Measurements from ENCODE around the gene LRRC45.

DNA sequence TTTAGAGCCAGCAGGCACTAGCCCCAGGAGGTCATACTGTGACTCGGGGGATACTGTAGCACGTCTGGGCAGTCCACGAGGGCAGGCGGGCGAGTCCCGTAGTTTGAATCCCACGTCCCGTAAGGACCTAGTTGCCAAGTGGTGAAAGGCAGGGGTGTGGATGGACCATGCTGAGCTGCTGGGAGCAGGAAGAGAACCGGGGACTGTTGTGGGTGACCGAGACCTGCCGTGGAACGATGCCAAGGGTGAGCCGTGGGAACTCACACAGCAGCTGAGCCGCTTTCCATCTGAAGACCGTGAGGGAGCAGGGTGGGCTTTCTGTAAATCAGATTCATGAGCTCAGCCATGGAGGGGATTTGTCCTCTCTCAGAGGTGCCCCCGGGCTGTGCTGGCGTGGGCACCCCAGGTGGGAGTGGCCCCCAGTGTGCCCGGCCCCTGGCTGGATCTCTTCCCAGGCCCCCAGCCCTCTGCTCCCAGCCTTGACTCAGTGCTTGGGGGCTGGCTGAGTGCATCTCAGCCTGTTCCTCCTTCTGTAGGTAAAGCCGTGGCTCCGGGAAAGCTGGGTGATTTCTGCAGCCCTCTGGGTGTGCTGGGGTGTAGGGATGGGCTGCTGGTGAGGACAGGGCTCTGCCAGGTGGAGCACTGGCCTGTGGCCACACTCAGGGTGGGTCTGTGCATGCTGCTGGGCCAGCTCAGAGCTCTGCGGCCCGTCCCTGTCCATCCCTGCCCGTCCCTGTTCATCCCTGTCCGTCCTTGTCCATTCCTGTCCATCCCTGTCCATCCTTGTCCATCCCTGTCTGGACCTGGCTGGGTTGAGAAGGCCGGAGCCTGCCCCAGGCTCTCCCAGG is 32.0 kb upstream of the LRRC45 start:
- TF ChIP-seq, protein P1, sequence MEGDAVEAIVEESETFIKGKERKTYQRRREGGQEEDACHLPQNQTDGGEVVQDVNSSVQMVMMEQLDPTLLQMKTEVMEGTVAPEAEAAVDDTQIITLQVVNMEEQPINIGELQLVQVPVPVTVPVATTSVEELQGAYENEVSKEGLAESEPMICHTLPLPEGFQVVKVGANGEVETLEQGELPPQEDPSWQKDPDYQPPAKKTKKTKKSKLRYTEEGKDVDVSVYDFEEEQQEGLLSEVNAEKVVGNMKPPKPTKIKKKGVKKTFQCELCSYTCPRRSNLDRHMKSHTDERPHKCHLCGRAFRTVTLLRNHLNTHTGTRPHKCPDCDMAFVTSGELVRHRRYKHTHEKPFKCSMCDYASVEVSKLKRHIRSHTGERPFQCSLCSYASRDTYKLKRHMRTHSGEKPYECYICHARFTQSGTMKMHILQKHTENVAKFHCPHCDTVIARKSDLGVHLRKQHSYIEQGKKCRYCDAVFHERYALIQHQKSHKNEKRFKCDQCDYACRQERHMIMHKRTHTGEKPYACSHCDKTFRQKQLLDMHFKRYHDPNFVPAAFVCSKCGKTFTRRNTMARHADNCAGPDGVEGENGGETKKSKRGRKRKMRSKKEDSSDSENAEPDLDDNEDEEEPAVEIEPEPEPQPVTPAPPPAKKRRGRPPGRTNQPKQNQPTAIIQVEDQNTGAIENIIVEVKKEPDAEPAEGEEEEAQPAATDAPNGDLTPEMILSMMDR (tag by site-specific recombination; IDR thresholded peaks at IDR 0.05) = no peak
- no peak for TF ChIP-seq MZF1 (tag by site-specific recombination; IDR thresholded peaks at IDR 0.05; ENCODE audit: borderline replicate concordance)
- no peak for TF ChIP-seq ZNF580 (tag by site-specific recombination; IDR thresholded peaks at IDR 0.05)
- TF ChIP-seq, protein P2, sequence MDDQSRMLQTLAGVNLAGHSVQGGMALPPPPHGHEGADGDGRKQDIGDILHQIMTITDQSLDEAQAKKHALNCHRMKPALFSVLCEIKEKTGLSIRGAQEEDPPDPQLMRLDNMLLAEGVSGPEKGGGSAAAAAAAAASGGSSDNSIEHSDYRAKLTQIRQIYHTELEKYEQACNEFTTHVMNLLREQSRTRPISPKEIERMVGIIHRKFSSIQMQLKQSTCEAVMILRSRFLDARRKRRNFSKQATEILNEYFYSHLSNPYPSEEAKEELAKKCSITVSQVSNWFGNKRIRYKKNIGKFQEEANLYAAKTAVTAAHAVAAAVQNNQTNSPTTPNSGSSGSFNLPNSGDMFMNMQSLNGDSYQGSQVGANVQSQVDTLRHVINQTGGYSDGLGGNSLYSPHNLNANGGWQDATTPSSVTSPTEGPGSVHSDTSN (CRISPR knock-in tag; IDR thresholded peaks at IDR 0.05) = no peak
- no peak for TF ChIP-seq KLF1 (tag by site-specific recombination; IDR thresholded peaks at IDR 0.05)
- TF ChIP-seq, protein P3, sequence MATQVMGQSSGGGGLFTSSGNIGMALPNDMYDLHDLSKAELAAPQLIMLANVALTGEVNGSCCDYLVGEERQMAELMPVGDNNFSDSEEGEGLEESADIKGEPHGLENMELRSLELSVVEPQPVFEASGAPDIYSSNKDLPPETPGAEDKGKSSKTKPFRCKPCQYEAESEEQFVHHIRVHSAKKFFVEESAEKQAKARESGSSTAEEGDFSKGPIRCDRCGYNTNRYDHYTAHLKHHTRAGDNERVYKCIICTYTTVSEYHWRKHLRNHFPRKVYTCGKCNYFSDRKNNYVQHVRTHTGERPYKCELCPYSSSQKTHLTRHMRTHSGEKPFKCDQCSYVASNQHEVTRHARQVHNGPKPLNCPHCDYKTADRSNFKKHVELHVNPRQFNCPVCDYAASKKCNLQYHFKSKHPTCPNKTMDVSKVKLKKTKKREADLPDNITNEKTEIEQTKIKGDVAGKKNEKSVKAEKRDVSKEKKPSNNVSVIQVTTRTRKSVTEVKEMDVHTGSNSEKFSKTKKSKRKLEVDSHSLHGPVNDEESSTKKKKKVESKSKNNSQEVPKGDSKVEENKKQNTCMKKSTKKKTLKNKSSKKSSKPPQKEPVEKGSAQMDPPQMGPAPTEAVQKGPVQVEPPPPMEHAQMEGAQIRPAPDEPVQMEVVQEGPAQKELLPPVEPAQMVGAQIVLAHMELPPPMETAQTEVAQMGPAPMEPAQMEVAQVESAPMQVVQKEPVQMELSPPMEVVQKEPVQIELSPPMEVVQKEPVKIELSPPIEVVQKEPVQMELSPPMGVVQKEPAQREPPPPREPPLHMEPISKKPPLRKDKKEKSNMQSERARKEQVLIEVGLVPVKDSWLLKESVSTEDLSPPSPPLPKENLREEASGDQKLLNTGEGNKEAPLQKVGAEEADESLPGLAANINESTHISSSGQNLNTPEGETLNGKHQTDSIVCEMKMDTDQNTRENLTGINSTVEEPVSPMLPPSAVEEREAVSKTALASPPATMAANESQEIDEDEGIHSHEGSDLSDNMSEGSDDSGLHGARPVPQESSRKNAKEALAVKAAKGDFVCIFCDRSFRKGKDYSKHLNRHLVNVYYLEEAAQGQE (tag by site-specific recombination; IDR thresholded peaks at IDR 0.05) = no peak
- TF ChIP-seq ZNF548 (tag by site-specific recombination; IDR thresholded peaks at IDR 0.05) = no peak
- no peak for TF ChIP-seq ZSCAN23 (tag by site-specific recombination; IDR thresholded peaks at IDR 0.05)
- TF ChIP-seq ZNF785 (tag by site-specific recombination; IDR thresholded peaks at IDR 0.05) = no peak
- no peak for TF ChIP-seq ZBTB8A (tag by site-specific recombination; IDR thresholded peaks at IDR 0.05)
- TF ChIP-seq ZNF274 (IDR thresholded peaks at IDR 0.05; ENCODE audit: low read length) = no peak
- no peak for TF ChIP-seq ZNF274 (tag by site-specific recombination; IDR thresholded peaks at IDR 0.05; ENCODE audit: borderline replicate concordance)
- TF ChIP-seq, protein P4, sequence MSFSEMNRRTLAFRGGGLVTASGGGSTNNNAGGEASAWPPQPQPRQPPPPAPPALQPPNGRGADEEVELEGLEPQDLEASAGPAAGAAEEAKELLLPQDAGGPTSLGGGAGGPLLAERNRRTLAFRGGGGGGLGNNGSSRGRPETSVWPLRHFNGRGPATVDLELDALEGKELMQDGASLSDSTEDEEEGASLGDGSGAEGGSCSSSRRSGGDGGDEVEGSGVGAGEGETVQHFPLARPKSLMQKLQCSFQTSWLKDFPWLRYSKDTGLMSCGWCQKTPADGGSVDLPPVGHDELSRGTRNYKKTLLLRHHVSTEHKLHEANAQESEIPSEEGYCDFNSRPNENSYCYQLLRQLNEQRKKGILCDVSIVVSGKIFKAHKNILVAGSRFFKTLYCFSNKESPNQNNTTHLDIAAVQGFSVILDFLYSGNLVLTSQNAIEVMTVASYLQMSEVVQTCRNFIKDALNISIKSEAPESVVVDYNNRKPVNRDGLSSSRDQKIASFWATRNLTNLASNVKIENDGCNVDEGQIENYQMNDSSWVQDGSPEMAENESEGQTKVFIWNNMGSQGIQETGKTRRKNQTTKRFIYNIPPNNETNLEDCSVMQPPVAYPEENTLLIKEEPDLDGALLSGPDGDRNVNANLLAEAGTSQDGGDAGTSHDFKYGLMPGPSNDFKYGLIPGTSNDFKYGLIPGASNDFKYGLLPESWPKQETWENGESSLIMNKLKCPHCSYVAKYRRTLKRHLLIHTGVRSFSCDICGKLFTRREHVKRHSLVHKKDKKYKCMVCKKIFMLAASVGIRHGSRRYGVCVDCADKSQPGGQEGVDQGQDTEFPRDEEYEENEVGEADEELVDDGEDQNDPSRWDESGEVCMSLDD (tag by site-specific recombination; IDR thresholded peaks at IDR 0.05) = no peak
- no peak for TF ChIP-seq ZNF302 (tag by site-specific recombination; IDR thresholded peaks at IDR 0.05; ENCODE audit: low read depth)

Data from HEK293 (cell line).